ENCODE data around the gene CYB561. TPM values are rescaled to one million over a fixed set of nuclear protein-coding genes. Genes with fewer than 3 reads are reported as not detected.
A peak's percentile ranks its signal among the peaks of the same experiment; 100 is the strongest.

Gene CYB561
- total and polyA plus RNA-seq, 7 donors = 1.5 to 4.2 (median 2.9) TPM

GRCh38 chr17:63477480-63478440 is 31.7 kb upstream of the CYB561 start:
- H3K4me1 ChIP-seq = peaks cover 11% of the 10 kb centered on the region
- ATAC-seq (no peak), DNase-seq (no peak)
- no peaks in the 10 kb centered on the region for H3K36me3 ChIP-seq (ENCODE audit: insufficient read depth in 1 of 2, low read depth in 1 of 2)
- no peaks in the 10 kb centered on the region for H3K9me3 ChIP-seq
- intact Hi-C loops (cut with DNase I) = loop anchor here in 1 of 2 donors (5.0 kb wide), 1 partner anchor 50 kb away; no protein-coding TSS in a partner anchor
- TF ChIP-seq CTCF (IDR thresholded peaks at IDR 0.05) = no peak
- H3K27me3 ChIP-seq (ENCODE audit: insufficient read depth in 3 of 3, low read length in 2 of 3) = peaks cover 0 to 43% (median 15%) of the 10 kb centered on the region in 3 donors
- peak overlapping the region; percentile 63 for H3K4me3 ChIP-seq
- no peak overlapping the region for H3K27ac ChIP-seq
- WGBS, 3 donors = 6 to 7% (median 6%) methylated on average over 36 to 44 of the region's 44 CpGs

- H3K27me3 ChIP-seq (ENCODE audit: insufficient read depth in 3 of 3, low read length in 2 of 3) = peaks cover 0 to 43% (median 15%) of the 10 kb centered on the region in 3 donors
- H3K36me3 ChIP-seq (ENCODE audit: insufficient read depth in 1 of 2, low read depth in 1 of 2) = no peaks in the 10 kb centered on the region
- H3K9me3 ChIP-seq = no peaks in the 10 kb centered on the region
- H3K4me3 ChIP-seq = peak within 1 kb of the TSS; percentile 63
- DNase-seq = peak in 1 of 2 donors; percentile 40
- no peak within 1 kb of the TSS for H3K27ac ChIP-seq
- WGBS, 3 donors = 0 to 1% (median 1%) methylated on average over 45 to 78 of the region's 78 CpGs
- H3K4me1 ChIP-seq = peaks cover 11% of the 10 kb centered on the region
- peak in 3 of 4 donors; percentile 46 to 68 (median 61) for ATAC-seq
- intact Hi-C loops (cut with DNase I) = loop anchor here in 1 of 2 donors (5.0 kb wide), 1 partner anchor 50 kb away; no protein-coding TSS in a partner anchor
- no peak for TF ChIP-seq CTCF (IDR thresholded peaks at IDR 0.05)
Measured at GRCh38 chr17:63476854-63477479, 30.9 kb upstream of the CYB561 start, which contains the start of gene ACE. Gene ACE (plus strand): TSS chr17:63477061. CDS start chr17:63477095, 34 bp downstream.

- Histone ChIP-seq H3K27me3 (ENCODE audit: insufficient read depth in 3 of 3, low read length in 2 of 3) (peaks cover 0 to 44% (median 13%) of the 10 kb centered on the region in 3 donors), H3K4me1 (peaks cover 11% of the 10 kb centered on the region), H3K36me3 (ENCODE audit: insufficient read depth in 1 of 2, low read depth in 1 of 2) (no peaks in the 10 kb centered on the region), H3K9me3 (no peaks in the 10 kb centered on the region), H3K4me3 (peak overlapping the region; percentile 63), H3K27ac (no peak overlapping the region)
- WGBS, 3 donors = 2 to 8% (median 2%) methylated on average over 5 to 36 of the region's 36 CpGs
- ATAC-seq (peak in 1 of 4 donors; percentile 14), DNase-seq (no peak)
- TF ChIP-seq CTCF (IDR thresholded peaks at IDR 0.05) = no peak
- intact Hi-C loops (cut with DNase I) = loop anchor here in 1 of 2 donors (5.0 kb wide), 1 partner anchor 49 kb away; no protein-coding TSS in a partner anchor
Measured at GRCh38 chr17:63476459-63476853, 30.4 kb upstream of the CYB561 start.

GRCh38 chr17:63475491-63476412 is 29.6 kb upstream of the CYB561 start:
- H3K27ac ChIP-seq = peak overlapping the region; percentile 21
- H3K4me1 ChIP-seq = peaks cover 11% of the 10 kb centered on the region
- intact Hi-C loops (cut with DNase I) = loop anchor here in 1 of 2 donors (5.0 kb wide), 1 partner anchor 48 kb away; no protein-coding TSS in a partner anchor
- no peaks in the 10 kb centered on the region for H3K9me3 ChIP-seq
- H3K4me3 ChIP-seq = no peak overlapping the region
- WGBS, 3 donors = 56 to 58% (median 58%) methylated on average over 26 to 28 of the region's 28 CpGs
- peaks cover 0 to 45% (median 13%) of the 10 kb centered on the region in 3 donors for H3K27me3 ChIP-seq (ENCODE audit: insufficient read depth in 3 of 3, low read length in 2 of 3)
- ATAC-seq (no peak), DNase-seq (no peak)
- no peaks in the 10 kb centered on the region for H3K36me3 ChIP-seq (ENCODE audit: insufficient read depth in 1 of 2, low read depth in 1 of 2)
- TF ChIP-seq CTCF (IDR thresholded peaks at IDR 0.05) = no peak

Data from psoas muscle (tissue), 8 donors.